HTR-8/SVneo (cell line): ENCODE data around the gene TRMT10C.
"Not testable (repeated sequence)": the region's sequence is repeated elsewhere in the genome, so short reads cannot be mapped to it uniquely, and the experiment has no call there.

ENCODE experiments used
- DNase-seq: peaks from one replicate; pipeline ENCODE4 v3.0.0; 2011; ENCODE audit warnings: low spot score, mixed read lengths; ENCODE audit not compliant: insufficient read length
- FAIRE-seq: peaks from 2 replicates; lab custom pipeline; 2011; peaks lifted over from hg19 to GRCh38; lab: Jason Lieb, UNC

TRMT10C gene

DNA sequence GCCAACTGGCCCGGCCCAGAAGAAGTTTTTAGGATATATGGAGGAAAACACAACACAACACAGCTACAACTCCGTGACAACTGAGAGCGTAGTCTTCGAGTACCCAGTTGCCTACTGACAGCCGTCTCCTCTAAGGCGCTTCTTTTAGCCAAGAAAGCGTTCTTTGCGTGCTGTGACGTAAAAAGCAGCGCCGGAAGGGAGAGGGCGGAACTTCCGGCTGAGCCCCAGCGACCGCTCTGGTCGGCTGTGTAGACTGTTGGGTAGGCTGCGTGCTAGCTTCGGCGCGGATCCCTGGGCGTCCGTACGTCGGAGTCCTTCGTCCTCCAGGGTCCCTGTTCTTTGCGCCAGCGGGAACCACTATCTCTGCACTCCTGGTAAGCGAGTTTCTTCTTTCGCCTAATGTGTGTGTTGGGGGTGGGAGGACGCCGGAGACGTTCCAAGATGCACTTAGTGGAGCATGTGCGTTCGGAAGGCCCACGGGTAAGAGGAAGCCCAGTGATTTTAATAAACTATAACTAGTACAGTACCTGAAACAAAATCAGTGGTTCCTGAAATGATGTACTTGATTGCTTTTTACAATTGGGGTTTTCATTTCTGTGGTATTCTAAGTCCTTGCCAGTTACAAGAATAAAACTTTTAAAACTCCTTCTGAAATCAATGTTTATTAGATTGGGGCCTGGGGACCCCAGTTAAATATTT, at the start of gene TRMT10C:
Gene TRMT10C (plus strand): TSS at position 239 of the 699 bp plus-strand sequence. CDS start 2,914 bp downstream, outside the sequence.
- DNase-seq (peak; percentile 94), FAIRE-seq (peak; percentile 44)

DNA sequence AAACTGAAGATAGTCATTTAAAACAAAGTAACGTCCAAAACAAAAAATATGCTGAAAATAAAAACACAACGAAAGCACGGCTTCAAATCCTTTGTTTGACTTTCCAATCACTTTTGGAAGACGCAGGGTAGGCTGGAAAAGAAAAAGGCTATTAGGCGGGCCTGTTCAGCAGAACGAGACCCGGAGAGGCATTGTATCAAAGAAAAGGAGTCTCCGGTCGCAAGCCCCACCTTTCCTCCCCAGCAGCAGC, 49.3 kb upstream of the TRMT10C start:
- DNase-seq, result no peak
- FAIRE-seq, result no peak

- FAIRE-seq (peak; percentile 83), DNase-seq (peak; percentile 85)
Observed at GRCh38 chr3:101512646-101513418, 48.8 kb upstream of the TRMT10C start, which contains the start of gene SENP7. TSS of gene SENP7 (minus strand) at chr3:101513212. CDS start at chr3:101513130, 82 bp downstream.

GRCh38 chr3:101513419-101513986, 48.2 kb upstream of the TRMT10C start:
- FAIRE-seq (no peak), DNase-seq (no peak)

DNA sequence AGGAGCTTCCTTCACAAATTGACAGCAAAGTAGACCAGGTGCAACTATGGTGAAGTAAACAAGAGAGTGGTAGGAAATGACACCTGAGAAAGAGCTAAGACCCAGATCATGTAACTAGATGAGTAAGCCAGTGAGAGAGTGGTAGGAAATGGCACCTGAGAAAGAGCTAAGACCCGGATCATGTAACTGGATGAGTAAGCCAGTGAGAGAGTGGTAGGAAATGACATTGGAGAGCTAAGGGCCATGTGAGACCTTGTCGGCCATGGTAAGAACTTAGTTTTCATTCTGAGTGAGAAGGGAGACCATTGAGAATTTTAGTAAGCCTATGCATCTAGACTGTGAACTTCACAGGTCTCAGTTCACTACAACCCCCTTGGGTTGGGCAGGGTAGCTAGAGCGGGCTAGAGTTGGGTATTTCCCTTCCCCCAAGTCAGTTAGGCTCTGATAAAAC, 43.2 kb upstream of the TRMT10C start:
- DNase-seq (no peak), FAIRE-seq (no peak)

DNA sequence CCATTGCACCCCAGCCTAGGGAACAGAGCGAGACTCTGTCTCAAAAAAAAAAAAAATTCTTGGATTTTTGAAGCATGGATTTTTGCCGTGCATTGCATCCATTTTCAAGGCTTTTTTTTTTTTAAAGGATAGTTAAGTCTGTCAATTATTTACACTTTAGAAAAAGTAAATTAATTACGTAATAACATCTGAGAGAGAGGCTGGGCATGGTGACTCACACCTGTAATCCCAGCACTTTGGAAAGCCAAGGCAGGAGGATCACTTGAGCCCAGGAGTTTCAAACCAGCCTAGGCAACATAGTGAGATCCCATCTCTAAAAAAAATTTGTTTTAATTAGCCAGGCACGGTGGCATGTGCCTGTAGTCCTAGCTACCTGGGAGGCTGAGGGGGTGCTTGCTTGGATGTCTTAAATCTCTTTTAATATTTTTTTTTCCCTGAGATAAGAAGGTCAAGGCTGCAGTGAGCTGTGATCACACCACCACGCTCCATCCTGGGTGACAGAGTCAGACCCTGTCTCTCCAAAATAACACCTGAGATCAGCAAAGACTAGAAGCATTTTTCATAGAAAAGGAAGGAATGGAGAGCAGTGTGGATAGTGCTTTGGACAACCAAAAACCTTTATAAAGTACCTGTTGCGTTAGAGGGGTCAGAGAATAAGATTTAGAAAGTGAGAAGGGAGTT, 41.8 kb upstream of the TRMT10C start:
- DNase-seq (no peak), FAIRE-seq (no peak)

DNA sequence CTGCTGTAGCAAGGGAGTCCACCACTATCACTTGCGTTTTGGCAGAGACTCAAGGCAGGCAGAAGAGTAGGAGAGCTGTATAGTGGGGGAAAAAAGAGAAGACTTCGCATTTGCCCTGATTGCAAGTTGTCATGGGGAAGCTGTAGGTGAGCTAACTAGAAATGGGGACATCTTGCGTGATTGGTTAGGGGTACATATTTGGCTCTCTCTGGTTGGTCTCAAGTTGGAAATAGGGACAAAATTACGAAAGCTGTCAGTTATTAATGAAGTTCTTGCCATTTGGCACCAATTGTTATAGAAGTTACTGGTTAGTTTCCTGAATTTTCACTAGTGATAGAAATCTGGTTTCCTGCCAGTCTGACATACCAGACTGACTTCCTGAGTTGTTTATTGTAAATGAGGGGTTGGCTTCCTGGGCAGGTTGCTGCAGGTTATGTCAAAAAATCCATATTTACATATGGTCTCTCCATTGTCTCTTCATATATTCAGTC, 40.4 kb upstream of the TRMT10C start:
- no peak for FAIRE-seq

DNA sequence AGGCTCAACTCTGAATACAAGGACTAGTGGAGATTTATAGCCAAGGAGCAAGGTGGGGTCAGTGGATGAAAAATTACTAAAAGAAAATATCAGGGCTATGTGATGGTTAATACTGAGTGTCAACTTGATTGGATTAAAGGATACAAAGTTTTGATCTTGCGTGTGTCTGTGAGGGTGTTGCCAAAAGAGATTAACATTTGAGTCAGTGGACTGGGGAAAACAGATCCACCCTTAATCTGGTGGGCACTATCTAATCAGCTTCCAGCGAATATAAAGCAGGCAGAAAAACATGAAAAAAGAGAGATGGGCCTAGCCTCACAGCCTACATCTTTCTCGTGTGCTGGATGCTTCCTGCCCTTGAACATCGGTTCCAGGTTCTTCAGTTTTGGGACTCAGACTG, 34.2 kb upstream of the TRMT10C start:
- FAIRE-seq, result no peak
- no peak for DNase-seq

More for the DNA sequence above, 40.4 kb upstream of the TRMT10C start:
- DNase-seq, result no peak

- no peak for FAIRE-seq
- no peak for DNase-seq
Observed at GRCh38 chr3:101527906-101528305, 33.8 kb upstream of the TRMT10C start.

DNA sequence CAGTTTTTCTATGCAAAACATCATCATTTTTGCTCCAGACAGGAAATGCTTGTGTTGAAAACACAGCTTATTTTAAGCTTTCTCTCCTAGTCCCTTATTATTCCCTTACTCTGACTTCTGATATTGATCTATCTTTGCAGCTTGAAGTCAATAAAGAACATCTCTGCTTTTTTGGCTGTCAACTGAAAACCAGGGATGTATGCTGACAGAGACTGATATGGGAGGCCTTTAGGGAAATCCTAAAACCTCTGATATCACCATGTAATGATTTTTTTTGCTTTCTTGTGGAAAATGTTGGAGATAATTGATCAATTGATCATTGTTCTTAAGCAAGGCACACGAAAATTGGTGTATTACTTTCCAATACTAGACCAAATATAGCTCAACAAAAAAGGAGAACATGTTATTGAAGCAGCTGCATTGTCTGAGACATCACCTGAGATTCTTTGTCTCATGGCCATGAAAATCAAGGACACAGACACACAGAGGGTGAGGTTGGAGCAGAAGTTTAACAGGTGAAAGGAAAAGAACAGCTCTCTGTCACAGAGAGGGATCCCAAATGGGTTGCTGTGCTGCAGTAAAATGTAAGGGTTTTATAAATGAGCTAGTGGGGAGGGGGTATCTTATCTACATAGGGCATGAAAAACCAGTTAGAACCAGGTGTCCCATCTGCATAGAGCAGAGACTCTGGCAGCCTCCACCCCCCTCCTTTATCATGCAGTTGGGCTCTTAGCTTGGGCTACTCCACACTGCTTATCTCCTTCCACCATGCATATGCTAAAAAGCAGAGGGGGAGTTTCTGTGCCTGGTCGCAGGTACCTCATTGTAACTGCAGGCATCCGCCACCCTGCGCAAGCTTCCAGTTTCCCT, 31.6 kb upstream of the TRMT10C start:
- FAIRE-seq, result no peak
- no peak for DNase-seq

- DNase-seq (no peak), FAIRE-seq (no peak)
Observed at GRCh38 chr3:101530686-101531047, 31.0 kb upstream of the TRMT10C start.

- no peak for FAIRE-seq
- peak; percentile 18 for DNase-seq
Observed at GRCh38 chr3:101531473-101532086, 30.1 kb upstream of the TRMT10C start.

DNA sequence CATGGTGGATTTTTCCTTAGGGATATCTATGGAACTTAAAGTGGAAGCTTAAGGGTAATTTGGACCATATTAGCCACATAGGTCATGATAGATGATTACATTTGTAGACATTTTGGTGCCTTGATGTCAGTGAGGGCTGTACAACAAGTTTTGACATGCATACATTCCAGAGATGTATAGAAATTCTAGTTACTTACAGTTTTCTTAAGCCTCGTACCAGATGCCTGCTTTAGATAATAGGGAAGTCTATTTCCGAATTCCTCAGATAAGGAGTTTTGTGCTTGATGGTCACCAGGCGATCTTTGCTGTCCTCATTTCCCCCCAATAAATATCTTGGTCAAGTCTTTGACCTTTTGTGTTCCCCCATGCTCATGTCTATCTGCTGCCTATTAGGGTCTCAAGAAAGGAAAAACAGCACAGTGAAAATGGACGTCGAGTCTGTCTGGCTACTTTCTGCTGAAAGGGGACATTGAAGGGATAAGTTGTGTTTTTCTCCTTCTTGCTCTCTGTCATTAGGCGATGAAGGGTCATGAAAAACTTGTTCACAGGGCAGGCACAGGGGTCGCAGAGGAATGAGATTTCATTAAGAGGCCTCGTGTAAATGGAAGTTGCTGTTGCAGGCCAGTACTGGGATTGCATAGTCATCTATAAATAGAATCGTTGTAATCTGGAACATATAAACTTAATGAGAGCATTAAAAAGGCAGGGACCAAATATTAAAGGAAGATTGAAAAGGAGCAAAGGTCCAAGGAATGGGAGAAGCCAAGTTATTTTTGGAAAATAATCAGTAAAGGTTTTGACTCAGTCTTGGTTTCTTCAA, 28.7 kb upstream of the TRMT10C start:
- no peak for FAIRE-seq
- no peak for DNase-seq

- DNase-seq (no peak), FAIRE-seq (no peak)
Observed at GRCh38 chr3:101533603-101533968, 28.1 kb upstream of the TRMT10C start.

DNA sequence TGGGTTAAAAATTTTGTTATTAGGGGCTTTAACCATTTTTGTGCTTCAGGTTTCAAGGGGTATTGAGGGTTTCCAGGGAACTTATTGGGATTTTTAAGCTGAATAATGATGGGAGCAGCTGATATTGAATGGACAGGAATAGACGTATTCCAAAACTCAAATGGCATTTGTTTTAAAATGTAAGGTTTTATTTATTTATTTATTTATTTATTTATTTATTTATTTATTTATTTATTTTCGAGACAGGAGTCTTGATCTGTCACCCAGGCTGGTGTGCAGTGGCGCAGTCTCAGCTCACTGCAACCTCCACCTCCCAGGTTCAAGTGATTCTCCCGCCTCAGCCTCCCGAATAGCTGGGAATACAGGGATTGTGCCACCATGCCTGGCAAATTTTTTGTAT, 26.4 kb upstream of the TRMT10C start:
- no peak for DNase-seq
- FAIRE-seq, result no peak

GRCh38 chr3:101536266-101536665, 25.4 kb upstream of the TRMT10C start:
- FAIRE-seq (no peak), DNase-seq (no peak)

DNA sequence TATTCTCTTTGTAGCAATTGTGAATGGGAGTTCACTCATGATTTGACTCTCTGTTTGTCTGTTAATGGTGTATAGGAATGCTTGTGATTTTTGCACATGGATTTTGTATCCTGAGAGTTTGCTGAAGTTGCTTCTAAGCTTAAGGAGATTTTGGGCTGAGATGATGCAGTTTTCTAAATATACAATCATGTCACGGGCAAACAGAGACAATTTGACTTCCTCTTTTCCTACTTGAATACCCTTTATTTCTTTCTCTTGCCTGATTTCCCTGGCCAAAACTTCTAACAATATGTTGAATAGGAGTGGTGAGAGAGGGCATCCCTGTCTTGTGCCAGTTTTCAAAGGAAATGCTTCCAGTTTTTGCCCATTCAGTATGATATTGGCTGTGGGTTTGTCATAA, 24.7 kb upstream of the TRMT10C start:
- DNase-seq, FAIRE-seq: not testable (repeated sequence)

GRCh38 chr3:101542957-101543356, 18.7 kb upstream of the TRMT10C start:
- DNase-seq, result no peak
- FAIRE-seq, result no peak
